Skin of body (tissue), 2 donors: ENCODE measurements around the gene TLE3. TPM values are rescaled to one million over a fixed set of nuclear protein-coding genes. Genes with fewer than 3 reads are reported as not detected.
A peak's percentile ranks its signal among the peaks of the same experiment; 100 is the strongest.
"Not testable (repeated sequence)": the region's sequence is repeated elsewhere in the genome, so short reads cannot be mapped to it uniquely, and the experiment has no call there.

Experiments
- DNase-seq: peaks from one replicate; lab custom pipeline; 2025; lab: John Stamatoyannopoulos, UW
- total RNA-seq: library from RNA; depleted of rRNA; stranded (reverse); fragments of >200 nt; gene quantifications from one replicate; pipeline ENCODE4 v1.2.3, GENCODE V29; 2014

TLE3 gene
- total RNA-seq, 1 donor from 2014 or later, result 62.5 TPM

DNA sequence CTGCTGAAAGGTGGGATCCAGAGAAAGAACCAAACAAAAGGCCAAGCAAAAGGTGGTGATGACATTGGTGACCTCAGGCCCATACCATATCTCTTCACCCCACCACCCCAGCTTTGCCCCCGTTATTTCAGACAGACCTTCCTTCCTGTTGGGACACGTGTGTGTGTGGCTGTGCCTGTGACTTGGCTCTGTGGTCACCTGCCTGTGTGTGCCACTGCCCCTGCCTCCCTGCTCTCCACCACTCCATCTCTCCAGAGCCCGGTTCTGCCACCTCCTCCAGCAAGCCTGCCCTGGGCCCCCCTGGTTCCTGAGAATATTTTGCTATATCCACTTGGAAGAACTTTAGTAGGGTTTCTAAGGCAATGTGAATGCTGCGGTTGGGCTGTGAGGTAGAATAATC lies 28.6 kb upstream of the TLE3 start:
- no peak for DNase-seq

DNA sequence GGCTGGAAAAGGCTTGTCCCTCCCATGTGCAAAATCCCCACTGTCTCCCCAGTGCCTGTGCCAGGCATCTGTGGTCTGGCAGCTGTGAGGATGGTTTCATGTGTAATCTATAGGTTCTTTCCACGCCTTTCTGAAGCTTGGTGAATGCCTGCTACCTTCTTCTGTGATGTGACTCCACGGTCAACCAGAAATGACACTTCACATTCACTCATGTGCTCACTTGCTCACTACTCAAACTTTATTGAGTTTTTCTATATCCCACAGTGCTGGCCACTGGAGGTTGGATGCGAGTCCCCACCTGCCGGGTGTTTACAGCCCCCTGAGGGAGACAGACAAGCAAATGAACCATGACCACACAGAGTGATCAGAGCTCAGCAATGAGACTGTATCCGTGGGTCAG lies 27.9 kb upstream of the TLE3 start:
- DNase-seq, result no peak

GRCh38 chr15:70121624-70122302 lies 24.0 kb upstream of the TLE3 start:
- peak; percentile 63 for DNase-seq

DNA sequence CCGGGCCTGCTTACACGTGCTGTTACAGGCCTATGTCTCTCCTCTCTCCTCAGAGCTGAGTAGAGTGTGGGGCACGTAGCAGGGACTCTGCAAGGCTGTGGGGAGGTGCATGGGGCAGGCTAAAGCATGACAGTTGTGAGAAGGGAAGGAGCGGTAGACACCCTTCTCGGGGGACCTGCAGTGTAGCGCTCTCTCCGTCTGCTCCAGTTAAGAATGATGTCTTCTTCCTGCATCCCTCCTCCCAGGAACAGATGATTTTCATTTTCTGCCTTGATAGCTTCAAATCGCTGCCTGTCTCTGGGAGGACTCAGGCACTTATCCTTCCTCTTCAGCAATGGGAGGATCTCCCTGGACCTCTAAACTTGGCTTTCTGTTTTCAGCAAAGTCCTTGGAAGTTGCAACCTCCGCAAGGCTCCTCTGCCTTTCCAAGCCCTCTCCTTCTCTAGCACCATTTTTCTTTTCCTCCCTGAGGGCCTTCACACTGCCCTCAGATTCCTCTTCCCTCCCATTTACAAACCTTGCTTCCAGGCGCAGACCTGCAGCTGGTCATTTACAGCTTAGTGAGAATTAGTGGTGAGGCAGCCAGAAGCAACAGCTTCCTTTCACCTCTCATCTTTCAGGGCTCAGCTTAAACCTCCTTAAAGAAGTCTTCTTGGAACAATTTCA lies 23.4 kb upstream of the TLE3 start:
- peak; percentile 83 for DNase-seq

- no peak for DNase-seq
Observed at GRCh38 chr15:70119911-70120508, 22.3 kb upstream of the TLE3 start.

DNA sequence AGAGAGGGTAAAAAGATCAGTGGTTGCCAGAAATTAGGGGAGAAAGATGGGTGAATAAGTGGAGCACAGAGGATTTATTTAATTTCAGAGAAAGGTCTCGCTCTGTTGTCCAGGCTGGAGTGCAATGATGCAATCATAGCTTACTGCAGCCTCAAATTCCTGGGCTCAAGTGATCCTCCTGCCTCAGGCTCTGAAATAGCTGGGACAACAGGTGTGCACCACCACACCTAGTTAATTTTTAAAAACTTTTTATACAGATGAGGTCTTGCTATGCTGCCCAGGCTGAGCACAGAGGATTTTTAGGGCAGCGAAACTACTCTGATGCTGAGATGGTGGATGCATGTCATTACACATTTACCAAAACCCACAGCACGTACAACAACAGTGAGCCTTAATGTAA lies 20.9 kb upstream of the TLE3 start:
- DNase-seq, result no peak

DNA sequence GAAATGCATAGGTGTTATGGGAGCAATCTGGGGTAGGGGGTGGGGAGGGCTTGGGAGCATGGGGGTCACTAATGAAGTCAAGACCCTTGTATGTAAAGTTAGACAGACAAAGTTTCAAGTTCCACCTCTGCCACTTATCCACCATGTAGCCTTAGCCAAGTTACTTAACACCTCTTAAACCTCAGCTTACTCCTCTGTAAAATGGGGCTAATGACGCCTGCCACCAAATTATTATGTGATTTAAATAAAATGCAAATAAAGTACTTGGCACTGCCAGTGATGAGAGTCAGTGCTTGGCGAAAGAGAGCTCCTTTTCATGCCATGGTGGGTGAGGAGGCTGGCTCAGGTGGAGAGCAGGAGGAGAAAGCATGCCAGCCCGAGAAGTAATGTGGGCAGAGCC lies 18.6 kb upstream of the TLE3 start:
- no peak for DNase-seq

DNA sequence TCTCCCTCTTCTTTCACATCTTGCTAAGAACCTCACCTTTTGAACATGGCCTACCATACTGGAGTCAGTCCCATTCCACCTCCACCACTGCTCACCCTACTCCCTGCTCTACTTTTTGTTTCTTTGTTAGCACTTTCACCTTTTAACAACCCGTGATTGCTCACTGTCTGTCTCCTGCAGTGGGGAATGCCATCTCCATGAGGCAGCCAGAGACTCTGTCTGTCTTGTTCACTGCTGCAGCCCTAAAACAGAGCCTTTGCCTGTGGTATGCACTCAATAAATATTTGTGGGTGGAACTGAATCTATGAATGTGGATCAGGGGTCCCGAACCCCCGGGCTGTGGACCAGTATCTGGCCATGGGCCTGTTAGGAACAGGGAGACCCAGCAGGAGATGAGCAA lies 16.5 kb upstream of the TLE3 start:
- DNase-seq, result no peak

DNA sequence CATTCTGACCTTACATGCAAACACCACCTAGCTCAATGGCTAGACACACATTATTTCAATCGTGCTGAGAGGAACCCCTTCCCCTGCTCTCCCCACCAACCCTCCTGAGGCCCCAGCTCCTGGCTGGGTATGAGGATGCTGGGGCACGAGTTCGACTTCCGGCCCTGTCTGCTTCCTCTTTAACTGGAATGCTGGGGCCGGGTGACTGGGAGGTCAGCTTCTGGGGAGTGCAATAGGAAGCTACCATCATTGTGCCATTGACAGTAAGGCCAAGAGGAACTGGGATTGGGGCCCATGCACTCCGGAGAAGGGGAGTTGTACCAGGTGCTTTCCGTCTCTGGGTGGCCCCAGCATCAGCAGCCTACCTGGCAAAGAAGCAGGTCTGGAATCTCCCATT lies 15.6 kb upstream of the TLE3 start:
- peak; percentile 50 for DNase-seq

DNA sequence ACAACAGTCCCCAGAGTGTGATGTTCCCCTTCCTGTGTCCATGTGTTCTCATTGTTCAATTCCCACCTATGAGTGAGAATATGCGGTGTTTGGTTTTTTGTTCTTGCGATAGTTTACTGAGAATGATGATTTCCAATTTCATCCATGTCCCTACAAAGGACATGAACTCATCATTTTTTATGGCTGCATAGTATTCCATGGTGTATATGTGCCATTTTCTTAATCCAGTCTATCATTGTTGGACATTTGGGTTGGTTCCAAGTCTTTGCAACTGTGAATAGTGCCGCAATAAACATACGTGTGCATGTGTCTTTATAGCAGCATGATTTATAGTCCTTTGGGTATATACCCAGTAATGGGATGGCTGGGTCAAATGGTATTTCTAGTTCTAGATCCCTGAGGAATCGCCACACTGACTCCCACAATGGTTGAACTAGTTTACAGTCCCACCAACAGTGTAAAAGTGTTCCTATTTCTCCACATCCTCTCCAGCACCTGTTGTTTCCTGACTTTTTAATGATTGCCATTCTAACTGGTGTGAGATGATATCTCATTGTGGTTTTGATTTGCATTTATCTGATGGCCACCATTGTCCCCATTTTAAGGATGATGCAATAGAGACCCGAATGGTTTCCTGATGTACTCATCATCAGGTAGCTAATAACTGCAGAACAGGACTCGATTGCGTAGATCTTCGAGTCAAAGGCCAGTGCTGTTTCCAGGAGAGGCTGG lies 15.0 kb upstream of the TLE3 start:
- not testable (repeated sequence) for DNase-seq

GRCh38 chr15:70112074-70112395 lies 14.3 kb upstream of the TLE3 start:
- DNase-seq, result no peak

DNA sequence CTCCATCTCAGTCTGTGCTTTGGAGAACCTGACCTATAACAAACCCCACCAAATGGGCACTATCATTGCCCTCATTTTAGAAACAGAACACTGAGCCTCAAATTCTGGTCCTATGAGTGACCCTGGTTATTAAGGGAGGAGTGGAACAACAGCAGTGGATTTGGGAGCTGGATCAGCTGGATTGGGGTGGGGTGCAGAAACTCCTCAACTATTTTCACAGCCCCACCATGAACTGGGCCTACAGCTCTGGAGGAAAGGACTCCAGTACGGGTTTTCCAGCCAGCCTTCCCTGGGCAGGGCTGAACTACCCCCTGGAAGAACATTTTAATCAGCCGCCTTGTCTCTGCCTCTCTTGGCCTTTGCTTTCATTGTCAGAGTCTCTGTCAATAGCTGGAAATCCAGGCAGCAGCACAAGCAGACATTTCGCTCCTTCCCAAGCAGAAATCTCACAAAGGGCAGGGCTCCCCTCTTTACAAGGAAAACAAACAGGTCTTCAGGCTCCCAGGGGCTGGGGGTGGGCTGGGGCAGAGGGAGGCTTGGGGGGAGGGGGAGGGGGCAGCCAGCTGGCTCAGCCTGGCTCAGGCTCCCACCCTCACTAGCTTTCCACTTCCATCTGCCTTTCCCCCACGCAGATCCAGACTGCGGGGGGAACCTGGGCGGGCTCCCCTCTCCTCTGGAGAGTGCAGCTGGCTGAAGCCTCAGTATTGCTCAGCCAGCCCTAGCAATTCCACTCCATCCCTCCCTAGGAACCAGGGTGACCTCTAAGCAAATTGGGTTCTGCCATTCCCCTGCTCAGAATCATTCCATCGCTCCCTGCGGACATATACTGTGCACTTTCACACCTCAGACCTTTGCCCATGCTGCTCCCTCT lies 13.7 kb upstream of the TLE3 start:
- DNase-seq, result peak; percentile 96

- DNase-seq, result no peak
Observed at GRCh38 chr15:70109978-70110377, 12.3 kb upstream of the TLE3 start.

- DNase-seq, result no peak
Observed at GRCh38 chr15:70109531-70109930, 11.8 kb upstream of the TLE3 start.

DNA sequence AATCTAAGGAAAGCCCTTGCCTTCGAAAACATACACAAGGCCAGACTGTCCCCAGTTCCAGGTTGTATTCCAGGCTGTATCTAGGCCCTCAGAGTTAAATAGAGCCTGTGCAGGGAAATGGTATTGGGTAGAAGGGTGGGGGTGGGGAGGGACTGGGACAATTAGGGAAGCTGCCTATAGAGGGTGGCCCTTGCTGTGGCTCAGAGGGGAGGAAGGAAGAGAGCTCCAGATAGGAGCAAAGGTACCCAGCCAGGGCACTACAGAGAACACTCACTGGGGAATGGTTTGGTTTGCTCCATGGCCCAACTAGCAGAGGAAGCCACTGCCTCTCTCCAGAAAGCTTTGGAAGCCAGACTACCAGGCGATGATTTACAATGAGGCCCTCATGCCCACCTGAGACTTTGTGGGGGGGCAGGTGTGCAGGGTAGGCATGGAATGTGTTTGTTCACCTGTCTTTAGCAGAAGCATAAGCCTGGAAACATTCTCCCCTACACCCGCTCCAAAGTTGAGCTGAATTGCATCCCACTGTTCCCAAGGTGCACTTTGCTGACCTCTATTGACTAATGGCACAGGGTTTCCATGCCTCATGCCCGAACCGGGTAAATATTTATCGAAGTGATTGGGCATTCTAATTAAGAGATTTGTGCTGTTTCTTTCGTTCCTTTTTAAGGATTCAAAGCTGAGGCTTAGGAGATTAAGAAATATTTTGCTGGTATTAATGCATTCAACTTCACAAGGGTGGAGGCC lies 6.3 kb upstream of the TLE3 start:
- DNase-seq, result no peak

DNA sequence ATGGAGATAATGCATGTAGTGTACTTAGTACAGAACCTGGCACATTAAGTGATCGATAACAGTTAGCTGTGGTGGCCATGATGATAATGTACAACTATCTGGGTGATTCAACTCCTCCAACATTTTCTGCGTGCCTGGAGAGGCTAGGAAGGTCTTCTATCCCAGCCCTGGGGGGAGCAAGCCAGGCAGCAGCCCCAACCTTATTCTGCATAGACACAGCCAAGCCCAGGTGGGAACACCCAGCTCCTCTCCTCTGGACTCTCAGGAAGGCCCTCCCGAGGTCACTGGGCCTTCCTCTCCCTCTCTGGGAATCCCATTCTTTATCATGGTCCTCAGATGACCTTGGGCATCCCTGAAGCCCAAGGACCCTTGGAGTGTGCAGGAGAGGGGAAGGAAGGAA lies 5.1 kb upstream of the TLE3 start:
- no peak for DNase-seq

GRCh38 chr15:70101459-70102113 lies 3.9 kb upstream of the TLE3 start:
- DNase-seq, result peak; percentile 94

GRCh38 chr15:70100474-70101341 lies 3.0 kb upstream of the TLE3 start:
- DNase-seq, result peak; percentile 59

GRCh38 chr15:70099967-70100473 lies 2.3 kb upstream of the TLE3 start:
- peak; percentile 66 for DNase-seq
